Kidney epithelial cell (primary cell): ENCODE results near the gene PC. TPM values are rescaled to one million over a fixed set of nuclear protein-coding genes. Genes with fewer than 3 reads are reported as not detected.

Source experiments
- DNase-seq: peaks from one replicate; pipeline ENCODE4 v3.0.0-alpha.2; 2010; ENCODE audit warnings: low read depth
- H3K27me3 ChIP-seq: 2 replicates; pipeline ENCODE4 v1.6.0; 2011; ENCODE audit warnings: low read length; ENCODE audit not compliant: control insufficient read depth, insufficient read depth
- H3K36me3 ChIP-seq: 2 replicates; pipeline ENCODE4 v1.5.1; 2011; ENCODE audit warnings: low read length; ENCODE audit not compliant: control insufficient read depth, insufficient read depth
- H3K4me3 ChIP-seq: 2 replicates; pipeline ENCODE4 v1.5.1; 2011; ENCODE audit warnings: low read depth, mild to moderate bottlenecking, control low read depth, low read length
- CTCF ChIP-seq: IDR thresholded peaks from 2 replicates; pipeline ENCODE4 v1.5.1; 2011; ENCODE audit warnings: mild to moderate bottlenecking, moderate library complexity, low read length, control low read depth, inconsistent platforms; ENCODE audit not compliant: insufficient read depth, poor library complexity, severe bottlenecking
- total RNA-seq: library from RNA; depleted of rRNA; stranded (reverse); fragments of >200 nt; gene quantifications from 2 replicates; pipeline ENCODE4 v1.2.3, GENCODE V29; 2015

Gene PC
- total RNA-seq, 1 donor from 2014 or later = 10.1 TPM

GRCh38 chr11:66915046-66915832, 42.9 kb downstream of the PC start:
- no peaks in the 10 kb centered on the region for H3K27me3 ChIP-seq
- no peak for TF ChIP-seq CTCF
- H3K36me3 ChIP-seq = no peaks in the 10 kb centered on the region
- H3K4me3 ChIP-seq = no peak overlapping the region
- DNase-seq = no peak

GRCh38 chr11:66914505-66914904, 43.7 kb downstream of the PC start:
- no peak for DNase-seq
- Histone ChIP-seq H3K36me3 (no peaks in the 10 kb centered on the region), H3K27me3 (no peaks in the 10 kb centered on the region), H3K4me3 (no peak overlapping the region)
- no peak for TF ChIP-seq CTCF

- no peak for TF ChIP-seq CTCF
Observed at GRCh38 chr11:66912911-66913310, 45.3 kb downstream of the PC start.

DNA sequence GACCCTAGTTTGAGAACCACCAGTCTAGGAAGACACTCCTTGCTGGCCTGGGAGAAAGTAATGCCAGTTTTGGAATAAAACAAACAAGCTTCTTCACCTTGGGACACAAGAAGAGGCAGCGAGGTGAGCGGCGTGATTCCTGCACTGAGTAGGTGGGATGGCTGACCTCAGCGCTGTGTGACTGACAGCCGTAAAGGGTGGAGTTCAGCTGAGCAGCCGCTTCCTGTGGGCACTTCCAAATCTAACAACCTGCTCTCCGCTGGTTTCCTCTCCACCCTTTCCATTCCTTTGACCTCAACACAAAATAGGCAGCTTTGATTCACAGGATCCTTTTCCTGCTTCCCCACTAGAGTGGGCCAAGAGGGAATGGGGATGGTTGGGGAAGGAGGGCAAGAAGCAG, 45.8 kb downstream of the PC start:
- DNase-seq = no peak
- TF ChIP-seq CTCF = no peak
- Histone ChIP-seq H3K27me3 (no peaks in the 10 kb centered on the region), H3K36me3 (no peaks in the 10 kb centered on the region), H3K4me3 (no peak overlapping the region)

More at GRCh38 chr11:66912911-66913310, 45.3 kb downstream of the PC start:
- DNase-seq = no peak
- no peaks in the 10 kb centered on the region for H3K27me3 ChIP-seq
- no peak overlapping the region for H3K4me3 ChIP-seq
- no peaks in the 10 kb centered on the region for H3K36me3 ChIP-seq

GRCh38 chr11:66910669-66911068, 47.5 kb downstream of the PC start:
- DNase-seq = no peak
- Histone ChIP-seq H3K27me3 (no peaks in the 10 kb centered on the region), H3K4me3 (no peak overlapping the region), H3K36me3 (no peaks in the 10 kb centered on the region)
- no peak for TF ChIP-seq CTCF

DNA sequence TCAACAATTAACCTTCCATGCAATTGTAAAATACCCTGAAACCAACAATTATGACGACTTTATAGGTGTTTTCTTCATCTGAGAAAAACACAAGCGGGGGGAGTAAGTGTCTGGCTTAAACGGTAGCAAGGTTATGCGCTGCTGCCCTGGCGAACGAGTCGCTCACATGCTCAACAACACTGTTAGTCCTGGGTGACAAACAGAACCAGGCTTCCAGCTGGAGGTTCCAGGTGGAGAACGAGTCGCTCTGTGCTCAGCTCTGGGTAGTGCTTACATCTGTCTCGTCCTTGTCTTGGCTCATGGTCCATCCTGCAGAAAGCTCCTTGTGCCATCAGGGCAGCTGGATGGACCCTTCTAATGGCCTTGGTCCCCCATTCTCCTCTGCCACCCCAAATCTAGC, 48.2 kb downstream of the PC start:
- no peaks in the 10 kb centered on the region for H3K36me3 ChIP-seq
- no peak for DNase-seq
- H3K27me3 ChIP-seq = no peaks in the 10 kb centered on the region
- H3K4me3 ChIP-seq = no peak overlapping the region
- no peak for TF ChIP-seq CTCF
